Cardiac fibroblast (primary cell): Measurements from ENCODE around the gene PROP1.
"Not testable (repeated sequence)": the region's sequence is repeated elsewhere in the genome, so short reads cannot be mapped to it uniquely, and the experiment has no call there.

Experiments
- DNase-seq, 2 donors: peaks; one replicate each; pipeline versions ENCODE4 v3.0.0 to v3.0.0-alpha.2; 2010; ENCODE audit warnings: low read depth in 2 of 2
- H3K4me3 ChIP-seq, 2 donors: replicated peaks in 1 of 2; 1 replicate in 1 of 2; 2 replicates in 1 of 2; pipeline ENCODE4 v1.5.1; 2011; ENCODE audit warnings: low read depth in 2 of 2, low read length in 2 of 2, mild to moderate bottlenecking in 2 of 2, moderate library complexity in 1 of 2
- TF ChIP-seq, protein P1 (sequence below): IDR thresholded peaks from one replicate; pipeline ENCODE4 v1.5.1; 2011; ENCODE audit warnings: low read depth, mild to moderate bottlenecking, low read length, inconsistent platforms

The PROP1 gene

DNA sequence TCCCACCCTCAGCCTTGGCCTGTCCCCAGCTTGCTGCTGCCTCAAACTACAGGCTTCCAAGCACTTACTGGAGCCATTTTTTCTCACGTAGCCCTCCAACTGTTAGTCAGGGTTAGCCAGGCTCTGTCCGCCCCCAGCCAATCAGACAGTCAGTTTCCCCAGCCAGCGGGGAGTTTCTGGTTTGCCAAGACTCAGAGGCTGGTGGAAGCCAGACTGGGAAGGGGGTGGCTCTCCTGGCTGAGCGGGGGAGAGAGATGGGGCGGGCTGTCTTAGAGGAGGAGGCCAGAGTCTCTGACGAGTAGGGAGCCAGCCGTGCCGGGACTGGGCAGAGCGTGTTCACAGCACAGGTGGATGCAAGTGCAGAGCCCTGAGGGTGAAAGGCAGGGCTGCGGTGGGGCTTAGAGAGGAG is 15.3 kb downstream of the PROP1 start:
- DNase-seq, result no peak
- TF ChIP-seq, protein P1, sequence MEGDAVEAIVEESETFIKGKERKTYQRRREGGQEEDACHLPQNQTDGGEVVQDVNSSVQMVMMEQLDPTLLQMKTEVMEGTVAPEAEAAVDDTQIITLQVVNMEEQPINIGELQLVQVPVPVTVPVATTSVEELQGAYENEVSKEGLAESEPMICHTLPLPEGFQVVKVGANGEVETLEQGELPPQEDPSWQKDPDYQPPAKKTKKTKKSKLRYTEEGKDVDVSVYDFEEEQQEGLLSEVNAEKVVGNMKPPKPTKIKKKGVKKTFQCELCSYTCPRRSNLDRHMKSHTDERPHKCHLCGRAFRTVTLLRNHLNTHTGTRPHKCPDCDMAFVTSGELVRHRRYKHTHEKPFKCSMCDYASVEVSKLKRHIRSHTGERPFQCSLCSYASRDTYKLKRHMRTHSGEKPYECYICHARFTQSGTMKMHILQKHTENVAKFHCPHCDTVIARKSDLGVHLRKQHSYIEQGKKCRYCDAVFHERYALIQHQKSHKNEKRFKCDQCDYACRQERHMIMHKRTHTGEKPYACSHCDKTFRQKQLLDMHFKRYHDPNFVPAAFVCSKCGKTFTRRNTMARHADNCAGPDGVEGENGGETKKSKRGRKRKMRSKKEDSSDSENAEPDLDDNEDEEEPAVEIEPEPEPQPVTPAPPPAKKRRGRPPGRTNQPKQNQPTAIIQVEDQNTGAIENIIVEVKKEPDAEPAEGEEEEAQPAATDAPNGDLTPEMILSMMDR, result no peak
- no peak overlapping the region for H3K4me3 ChIP-seq

DNA sequence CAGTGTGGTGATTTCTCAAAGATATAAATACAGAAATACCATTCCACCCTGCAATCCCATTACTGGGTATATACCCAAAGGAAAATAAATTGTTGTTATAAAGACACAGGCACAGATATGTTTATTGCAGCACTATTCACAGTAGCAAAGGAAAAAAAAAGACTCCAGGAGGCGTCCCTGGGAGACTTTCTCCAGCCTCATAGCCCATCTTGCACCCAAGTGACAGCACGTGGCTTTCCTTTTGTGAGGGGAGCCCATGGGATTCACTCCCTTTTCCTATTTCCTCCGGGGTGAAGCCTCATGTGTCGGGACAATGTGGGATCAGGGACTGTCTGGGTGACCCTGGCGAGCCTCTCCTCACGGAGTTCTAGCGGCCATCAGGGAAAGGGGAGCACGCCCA is 18.4 kb downstream of the PROP1 start:
- not testable (repeated sequence) for DNase-seq, H3K4me3 ChIP-seq

DNA sequence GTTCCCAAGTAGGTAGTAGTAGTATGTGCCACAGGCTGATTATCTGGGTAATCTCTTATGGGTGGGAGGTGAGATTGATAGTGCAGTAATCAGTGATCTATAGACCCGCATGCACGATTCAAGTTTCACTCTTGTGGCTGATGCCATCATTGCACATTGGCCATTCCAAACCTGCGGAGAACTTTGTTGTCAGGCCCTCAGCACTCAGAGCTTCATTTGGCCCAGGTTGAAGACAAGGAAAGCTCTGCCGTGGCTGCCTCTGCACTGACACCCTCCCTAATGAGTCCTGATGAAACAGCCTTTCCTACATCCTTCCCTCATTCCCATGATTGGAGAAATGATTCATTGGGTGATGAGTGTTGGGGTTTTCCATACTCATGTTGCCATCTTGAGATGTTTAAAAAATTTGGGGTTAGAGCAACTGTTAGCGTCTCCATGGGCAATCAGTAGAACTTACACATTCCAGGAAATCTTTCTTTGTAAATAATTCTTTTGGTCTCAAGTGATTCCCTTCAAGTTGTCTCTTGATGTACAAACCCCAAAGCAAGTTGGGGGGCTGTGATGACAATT is 22.9 kb downstream of the PROP1 start:
- DNase-seq, result no peak
- TF ChIP-seq, protein P1, result no peak
- no peak overlapping the region for H3K4me3 ChIP-seq

DNA sequence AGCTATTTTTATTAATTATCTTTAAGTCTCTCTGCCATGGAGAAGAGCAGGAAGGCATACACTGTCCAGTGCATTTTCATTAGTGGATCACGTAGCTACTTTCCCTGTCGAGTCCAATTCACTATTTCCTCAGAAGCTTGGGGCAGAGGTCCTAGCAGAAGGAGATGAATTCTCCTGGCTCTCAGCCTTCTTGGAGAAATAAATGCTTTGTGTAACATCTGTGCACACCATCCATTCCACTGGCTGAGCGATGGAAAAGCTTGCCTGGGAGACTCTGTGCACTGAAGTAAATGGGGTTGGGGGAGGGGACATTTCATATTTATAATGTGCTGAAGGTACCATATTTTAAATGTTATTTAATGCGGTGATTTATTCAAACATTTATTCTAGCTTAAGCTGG is 23.4 kb downstream of the PROP1 start:
- DNase-seq, result no peak
- TF ChIP-seq, protein P1, result no peak
- no peak overlapping the region for H3K4me3 ChIP-seq

DNA sequence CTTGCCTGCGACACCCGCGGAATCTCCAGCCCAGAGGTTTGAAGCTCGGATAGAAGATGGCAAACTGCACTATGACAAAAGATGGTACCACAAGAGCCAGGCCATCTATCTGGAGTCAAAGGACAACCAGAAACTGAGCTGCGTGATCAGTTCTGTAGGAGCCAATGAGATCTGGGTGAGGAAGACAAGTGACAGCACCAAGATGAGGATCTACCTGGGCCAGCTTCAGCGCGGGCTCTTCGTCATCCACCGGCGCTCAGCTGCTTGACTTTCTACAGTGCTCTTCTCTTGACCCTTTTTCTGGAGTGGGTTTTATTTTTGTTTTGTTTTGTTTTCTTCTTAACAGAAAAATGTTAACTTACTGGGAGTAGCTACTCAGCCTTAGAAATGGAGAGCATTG is 24.0 kb downstream of the PROP1 start:
- not testable (repeated sequence) for H3K4me3 ChIP-seq, DNase-seq

DNA sequence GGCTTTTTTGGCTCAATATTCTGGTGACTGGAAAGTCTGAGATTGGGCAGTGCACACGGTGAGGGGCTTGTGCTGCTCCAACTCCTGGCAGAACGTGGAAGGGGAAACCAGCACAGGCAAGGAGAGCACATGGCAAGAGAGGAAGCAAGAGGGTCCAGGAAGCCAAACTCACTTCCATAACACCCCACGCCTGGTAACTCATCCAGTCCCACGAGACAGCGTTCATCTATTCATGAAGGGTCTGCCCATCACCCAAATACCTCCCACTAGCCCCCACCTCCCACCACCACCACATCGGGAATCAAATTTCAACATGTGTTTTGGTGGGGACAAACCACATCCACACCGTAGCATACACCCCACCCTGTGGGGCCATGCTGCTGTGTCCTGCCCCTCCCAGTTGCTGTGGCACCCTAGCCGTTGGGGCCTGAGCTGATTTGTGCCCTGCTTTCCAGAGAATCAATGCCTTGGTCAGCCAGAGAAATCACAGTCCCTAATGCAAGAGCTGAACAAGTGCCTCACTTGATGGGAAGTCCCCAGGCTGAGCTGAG is 27.3 kb downstream of the PROP1 start:
- TF ChIP-seq, protein P1, result no peak
- DNase-seq, result no peak
- H3K4me3 ChIP-seq, result no peak overlapping the region

DNA sequence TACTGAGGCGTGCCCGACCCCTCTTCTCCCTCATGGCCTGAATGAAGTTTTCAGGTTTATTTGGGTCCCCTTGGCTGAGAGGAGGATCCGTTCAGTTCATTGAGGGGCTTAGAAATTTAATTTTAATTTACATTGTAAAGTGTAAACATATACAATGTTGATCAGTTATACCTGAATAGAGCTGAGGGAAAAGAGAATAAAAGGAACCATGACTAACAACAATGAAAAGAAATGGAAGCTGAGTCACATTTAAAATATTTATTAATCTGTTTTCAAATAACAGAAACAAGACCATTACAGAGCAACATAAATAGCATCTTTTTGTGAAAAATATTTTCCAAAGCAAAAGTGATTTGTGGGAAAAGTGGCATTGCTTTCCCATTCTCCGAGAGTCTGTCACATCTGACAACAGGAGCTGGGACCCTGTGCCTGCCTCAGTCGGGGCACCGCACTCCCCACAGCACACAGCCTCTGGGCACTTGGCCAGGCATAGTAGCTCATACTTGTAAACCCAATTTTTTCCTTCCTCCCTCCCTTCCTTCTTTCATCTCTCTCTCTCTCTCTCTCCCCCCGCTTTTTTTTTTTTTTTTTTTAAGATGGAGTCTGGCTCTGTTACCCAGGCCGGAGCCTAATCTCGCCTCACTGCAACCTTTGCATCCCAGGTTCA is 28.7 kb downstream of the PROP1 start:
- H3K4me3 ChIP-seq, result no peak overlapping the region
- TF ChIP-seq, protein P1, result no peak
- DNase-seq, result peak in 1 of 2 donors; percentile 39

DNA sequence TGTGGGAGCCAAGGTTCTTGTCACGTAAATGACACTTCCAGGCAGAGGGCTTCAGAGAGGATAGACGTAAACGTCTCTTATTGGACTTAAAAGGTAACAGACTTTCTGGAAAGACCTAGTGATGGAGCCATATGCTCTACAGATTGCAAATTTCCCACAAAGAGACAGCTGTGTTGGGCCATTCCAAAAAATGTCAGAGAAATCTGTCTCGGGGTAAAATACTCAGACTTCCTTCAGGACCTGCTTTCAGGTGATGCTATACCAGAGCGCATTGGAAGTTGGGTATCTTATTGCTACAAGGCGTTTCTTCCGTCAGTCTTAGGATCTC is 29.2 kb downstream of the PROP1 start:
- H3K4me3 ChIP-seq, result no peak overlapping the region
- TF ChIP-seq, protein P1, result no peak
- DNase-seq, result no peak
